Measurements from ENCODE around the gene POM121C.
"Not testable (repeated sequence)": the region's sequence is repeated elsewhere in the genome, so short reads cannot be mapped to it uniquely, and the experiment has no call there.

- TF ChIP-seq POLR2AphosphoS5, EP300, POLR2A (IDR thresholded peaks at IDR 0.05): not testable (repeated sequence)
- TF ChIP-seq CTCF (IDR thresholded peaks at IDR 0.05), result peak in 2 of 4 experiments; percentile 22 to 44
Measured at GRCh38 chr7:75452494-75452955, 33.6 kb downstream of the POM121C start.

Measured in gastroesophageal sphincter (tissue), 3 donors.